ENCODE results near the gene ISOC2.
"Not testable (repeated sequence)": the region's sequence is repeated elsewhere in the genome, so short reads cannot be mapped to it uniquely, and the experiment has no call there.

Gene ISOC2

GRCh38 chr19:55439052-55439451 is 22.4 kb downstream of the ISOC2 start:
- Histone ChIP-seq H3K4me3 (ENCODE audit: low read depth, low read length) (no peak overlapping the region), H3K9me3 (ENCODE audit: control insufficient read depth, insufficient read depth, low read length) (no peaks in the 10 kb centered on the region), H3K36me3 (ENCODE audit: control insufficient read depth, insufficient read depth, low read length) (no peaks in the 10 kb centered on the region), H3K9ac (ENCODE audit: low read depth, low read length) (no peak overlapping the region), H3K27me3 (ENCODE audit: control insufficient read depth, insufficient read depth, low read length) (peaks cover 49% of the 10 kb centered on the region), H3K4me1 (ENCODE audit: control insufficient read depth, insufficient read depth, low read length) (peaks cover 6% of the 10 kb centered on the region)

GRCh38 chr19:55437410-55437809 is 24.0 kb downstream of the ISOC2 start:
- Histone ChIP-seq H3K4me3 (ENCODE audit: low read depth, low read length) (no peak overlapping the region), H3K36me3 (ENCODE audit: control insufficient read depth, insufficient read depth, low read length) (no peaks in the 10 kb centered on the region), H3K27me3 (ENCODE audit: control insufficient read depth, insufficient read depth, low read length) (peaks cover 36% of the 10 kb centered on the region), H3K9ac (ENCODE audit: low read depth, low read length) (no peak overlapping the region), H3K9me3 (ENCODE audit: control insufficient read depth, insufficient read depth, low read length) (no peaks in the 10 kb centered on the region), H3K4me1 (ENCODE audit: control insufficient read depth, insufficient read depth, low read length) (peaks cover 6% of the 10 kb centered on the region)

- peaks cover 6% of the 10 kb centered on the region for H3K4me1 ChIP-seq (ENCODE audit: control insufficient read depth, insufficient read depth, low read length)
- no peak overlapping the region for H3K4me3 ChIP-seq (ENCODE audit: low read depth, low read length)
- H3K36me3 ChIP-seq (ENCODE audit: control insufficient read depth, insufficient read depth, low read length): no peaks in the 10 kb centered on the region
- peaks cover 37% of the 10 kb centered on the region for H3K27me3 ChIP-seq (ENCODE audit: control insufficient read depth, insufficient read depth, low read length)
- H3K9me3 ChIP-seq (ENCODE audit: control insufficient read depth, insufficient read depth, low read length): no peaks in the 10 kb centered on the region
- no peak overlapping the region for H3K9ac ChIP-seq (ENCODE audit: low read depth, low read length)
These were observed 24.6 kb downstream of the ISOC2 start for GRCh38 chr19:55436847-55437246.

DNA sequence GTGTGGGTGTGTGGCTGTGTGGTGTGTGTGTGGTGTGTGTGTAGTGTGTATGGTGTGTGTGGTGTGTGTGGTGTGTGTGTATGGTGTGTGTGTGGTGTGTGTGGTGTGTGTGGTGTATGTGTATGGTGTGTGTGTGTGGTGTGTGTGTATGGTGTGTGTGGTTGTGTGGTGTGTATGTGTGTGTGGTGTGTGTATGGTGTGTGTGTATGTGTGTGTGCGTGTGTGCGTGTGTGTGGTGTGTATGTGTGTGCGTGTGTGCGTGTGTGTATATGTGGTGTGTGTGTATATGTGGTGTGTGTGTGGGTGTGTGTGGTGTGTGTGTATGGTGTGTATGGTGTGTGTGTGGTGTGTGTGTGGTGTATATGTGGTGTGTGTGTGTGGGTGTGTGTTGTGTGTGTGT is 26.4 kb downstream of the ISOC2 start:
- Histone ChIP-seq H3K4me1 (ENCODE audit: control insufficient read depth, insufficient read depth, low read length) (no peaks in the 10 kb centered on the region), H3K4me3 (ENCODE audit: low read depth, low read length) (no peak overlapping the region), H3K9me3 (ENCODE audit: control insufficient read depth, insufficient read depth, low read length) (no peaks in the 10 kb centered on the region), H3K27me3 (ENCODE audit: control insufficient read depth, insufficient read depth, low read length) (peaks cover 23% of the 10 kb centered on the region), H3K36me3 (ENCODE audit: control insufficient read depth, insufficient read depth, low read length) (no peaks in the 10 kb centered on the region), H3K9ac (ENCODE audit: low read depth, low read length) (no peak overlapping the region)

DNA sequence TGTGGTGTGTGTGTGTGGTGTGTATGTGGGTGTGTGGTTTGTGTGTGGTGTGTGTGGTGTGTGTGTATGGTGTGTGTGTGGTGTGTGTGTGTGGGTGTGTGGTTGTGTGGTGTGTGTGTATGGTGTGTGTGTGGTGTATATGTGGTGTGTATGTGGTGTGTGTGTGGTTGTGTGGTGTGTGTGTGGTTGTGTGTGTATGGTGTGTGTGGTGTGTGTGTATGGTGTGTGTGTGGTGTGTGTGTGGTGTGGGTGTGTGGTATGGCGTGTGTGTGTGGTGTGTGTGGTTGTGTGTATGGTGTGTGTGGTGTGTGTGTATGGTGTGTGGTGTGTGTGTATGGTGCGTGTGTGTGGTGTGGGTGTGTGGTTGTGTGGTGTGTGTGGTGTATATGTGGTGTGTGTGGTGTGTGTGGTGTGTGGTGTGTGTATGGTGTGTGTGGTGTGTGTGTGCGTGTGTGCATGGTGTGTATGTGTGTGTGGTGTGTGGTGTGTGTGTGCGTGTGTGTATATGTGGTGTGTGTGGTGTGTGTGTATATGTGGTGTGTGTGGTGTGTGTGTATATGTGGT is 27.0 kb downstream of the ISOC2 start:
- Histone ChIP-seq H3K27me3 (ENCODE audit: control insufficient read depth, insufficient read depth, low read length) (peaks cover 18% of the 10 kb centered on the region), H3K4me1 (ENCODE audit: control insufficient read depth, insufficient read depth, low read length) (no peaks in the 10 kb centered on the region), H3K9me3 (ENCODE audit: control insufficient read depth, insufficient read depth, low read length) (no peaks in the 10 kb centered on the region), H3K4me3 (ENCODE audit: low read depth, low read length) (no peak overlapping the region), H3K36me3 (ENCODE audit: control insufficient read depth, insufficient read depth, low read length) (no peaks in the 10 kb centered on the region), H3K9ac (ENCODE audit: low read depth, low read length) (no peak overlapping the region)

GRCh38 chr19:55433292-55433691 is 28.1 kb downstream of the ISOC2 start:
- H3K27me3 ChIP-seq (ENCODE audit: control insufficient read depth, insufficient read depth, low read length): peaks cover 6% of the 10 kb centered on the region
- H3K36me3 ChIP-seq (ENCODE audit: control insufficient read depth, insufficient read depth, low read length): no peaks in the 10 kb centered on the region
- no peak overlapping the region for H3K9ac ChIP-seq (ENCODE audit: low read depth, low read length)
- no peaks in the 10 kb centered on the region for H3K9me3 ChIP-seq (ENCODE audit: control insufficient read depth, insufficient read depth, low read length)
- no peaks in the 10 kb centered on the region for H3K4me1 ChIP-seq (ENCODE audit: control insufficient read depth, insufficient read depth, low read length)
- H3K4me3 ChIP-seq (ENCODE audit: low read depth, low read length): no peak overlapping the region

- no peak overlapping the region for H3K4me3 ChIP-seq (ENCODE audit: low read depth, low read length)
- H3K9me3 ChIP-seq (ENCODE audit: control insufficient read depth, insufficient read depth, low read length): no peaks in the 10 kb centered on the region
- H3K9ac ChIP-seq (ENCODE audit: low read depth, low read length): no peak overlapping the region
- H3K4me1 ChIP-seq (ENCODE audit: control insufficient read depth, insufficient read depth, low read length): no peaks in the 10 kb centered on the region
- H3K36me3 ChIP-seq (ENCODE audit: control insufficient read depth, insufficient read depth, low read length): no peaks in the 10 kb centered on the region
- H3K27me3 ChIP-seq (ENCODE audit: control insufficient read depth, insufficient read depth, low read length): peaks cover 3% of the 10 kb centered on the region
These were observed 29.0 kb downstream of the ISOC2 start for GRCh38 chr19:55432241-55432959.

DNA sequence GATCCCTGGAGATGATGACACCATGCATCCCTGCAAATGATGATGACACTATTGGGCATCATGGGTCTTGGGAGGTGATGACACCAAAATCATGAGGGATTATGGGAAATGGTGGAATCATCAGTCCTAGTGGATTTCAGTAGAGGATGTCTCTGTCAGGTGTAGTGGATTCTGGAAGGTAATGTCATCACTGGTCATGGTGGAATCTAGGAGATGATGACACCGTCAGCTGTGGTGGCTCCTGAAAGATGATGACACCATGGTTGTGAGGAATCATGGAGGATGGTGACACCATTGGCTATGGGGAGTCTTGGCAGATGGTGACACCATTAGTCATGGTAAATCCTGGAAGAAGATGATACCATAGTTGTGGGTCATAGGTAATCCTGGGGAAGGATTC is 30.3 kb downstream of the ISOC2 start:
- H3K27me3 ChIP-seq (ENCODE audit: control insufficient read depth, insufficient read depth, low read length): peaks cover 3% of the 10 kb centered on the region
- H3K36me3 ChIP-seq (ENCODE audit: control insufficient read depth, insufficient read depth, low read length): no peaks in the 10 kb centered on the region
- H3K4me1 ChIP-seq (ENCODE audit: control insufficient read depth, insufficient read depth, low read length): no peaks in the 10 kb centered on the region
- H3K9ac ChIP-seq (ENCODE audit: low read depth, low read length): no peak overlapping the region
- H3K9me3 ChIP-seq (ENCODE audit: control insufficient read depth, insufficient read depth, low read length): no peaks in the 10 kb centered on the region
- no peak overlapping the region for H3K4me3 ChIP-seq (ENCODE audit: low read depth, low read length)

DNA sequence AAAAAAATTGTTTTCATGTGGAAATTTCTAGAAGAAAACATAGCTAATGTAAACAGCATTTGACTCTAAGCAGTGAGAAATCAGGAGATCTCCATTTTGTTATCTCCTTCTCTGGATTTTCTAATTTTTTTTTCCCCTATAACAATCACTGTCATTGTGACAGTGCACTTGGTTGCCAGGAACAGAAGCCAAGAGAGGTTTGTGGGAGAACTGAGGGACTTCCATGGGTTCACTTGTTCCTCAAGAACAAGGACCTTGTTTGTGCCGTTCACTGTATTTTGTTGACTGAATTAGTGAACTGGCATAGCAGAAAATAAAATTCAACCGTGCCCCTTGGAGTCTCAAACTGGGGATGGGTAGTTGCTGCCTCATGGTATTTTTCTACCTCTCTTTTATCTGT is 35.4 kb downstream of the ISOC2 start:
- Histone ChIP-seq H3K9ac (ENCODE audit: low read depth, low read length) (no peak overlapping the region), H3K27me3 (ENCODE audit: control insufficient read depth, insufficient read depth, low read length) (no peaks in the 10 kb centered on the region), H3K9me3 (ENCODE audit: control insufficient read depth, insufficient read depth, low read length) (no peaks in the 10 kb centered on the region), H3K4me1 (ENCODE audit: control insufficient read depth, insufficient read depth, low read length) (no peaks in the 10 kb centered on the region), H3K36me3 (ENCODE audit: control insufficient read depth, insufficient read depth, low read length) (no peaks in the 10 kb centered on the region), H3K4me3 (ENCODE audit: low read depth, low read length) (no peak overlapping the region)

DNA sequence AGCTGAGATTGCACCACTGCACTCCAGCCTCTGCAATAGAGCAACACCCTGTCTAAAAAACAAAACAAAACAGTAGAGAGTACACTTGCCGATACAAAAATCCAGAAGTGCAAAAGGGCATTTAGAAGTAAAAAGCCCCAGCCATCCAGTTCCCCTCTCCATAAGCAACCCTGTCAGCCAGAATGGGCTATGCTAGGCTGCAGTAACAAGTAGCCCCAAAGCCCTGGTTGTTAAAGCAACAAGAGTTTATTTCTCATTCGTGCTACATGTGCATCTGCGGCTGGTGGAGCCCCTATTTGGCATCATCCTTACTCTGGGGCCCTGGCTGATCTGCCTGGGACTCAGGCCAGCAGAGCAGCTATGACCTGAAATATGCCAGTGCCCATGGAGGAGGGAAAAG is 36.9 kb downstream of the ISOC2 start:
- Histone ChIP-seq H3K36me3 (ENCODE audit: control insufficient read depth, insufficient read depth, low read length) (no peaks in the 10 kb centered on the region), H3K4me1 (ENCODE audit: control insufficient read depth, insufficient read depth, low read length) (no peaks in the 10 kb centered on the region), H3K27me3 (ENCODE audit: control insufficient read depth, insufficient read depth, low read length) (peaks cover 2% of the 10 kb centered on the region), H3K9me3 (ENCODE audit: control insufficient read depth, insufficient read depth, low read length) (no peaks in the 10 kb centered on the region), H3K4me3 (ENCODE audit: low read depth, low read length) (no peak overlapping the region), H3K9ac (ENCODE audit: low read depth, low read length) (no peak overlapping the region)

DNA sequence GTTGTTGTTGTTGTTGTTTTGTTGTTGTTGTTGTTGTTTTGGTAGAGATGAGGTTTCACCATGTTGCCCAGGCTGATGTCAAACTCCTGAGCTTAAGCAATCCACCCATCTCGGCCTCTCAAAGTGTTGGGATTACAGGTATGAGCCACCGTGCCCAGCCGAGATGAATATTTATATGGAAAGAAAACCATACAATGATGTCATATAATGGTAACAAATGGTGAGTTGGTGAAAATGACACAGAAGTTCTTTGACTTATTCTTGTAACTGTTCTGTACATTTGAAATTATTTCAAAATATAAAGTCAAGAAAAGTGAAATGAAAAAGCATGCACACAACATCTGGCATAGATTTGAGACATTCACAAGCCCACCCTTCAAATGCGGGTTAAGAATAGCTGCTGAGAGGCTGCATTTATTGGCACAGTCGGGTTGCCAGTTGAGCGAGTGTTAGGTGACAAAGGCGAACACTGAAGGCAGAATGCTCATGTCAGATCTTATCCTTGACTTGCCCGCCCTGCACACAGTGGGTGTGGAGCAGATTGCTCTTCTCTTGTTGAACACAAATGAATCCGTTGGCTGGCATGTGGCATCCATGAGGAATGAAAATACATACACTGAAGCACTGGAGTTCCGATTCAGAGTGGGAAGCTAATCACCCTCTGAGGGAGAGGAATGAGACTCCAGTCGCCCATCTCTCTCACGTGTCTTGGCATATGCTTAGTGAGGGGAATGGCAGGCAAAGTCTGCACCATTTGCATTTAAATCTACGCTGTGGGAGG is 38.0 kb downstream of the ISOC2 start:
- no peaks in the 10 kb centered on the region for H3K36me3 ChIP-seq (ENCODE audit: control insufficient read depth, insufficient read depth, low read length)
- peaks cover 2% of the 10 kb centered on the region for H3K27me3 ChIP-seq (ENCODE audit: control insufficient read depth, insufficient read depth, low read length)
- H3K9ac ChIP-seq (ENCODE audit: low read depth, low read length): no peak overlapping the region
- no peak overlapping the region for H3K4me3 ChIP-seq (ENCODE audit: low read depth, low read length)
- H3K9me3 ChIP-seq (ENCODE audit: control insufficient read depth, insufficient read depth, low read length): no peaks in the 10 kb centered on the region
- no peaks in the 10 kb centered on the region for H3K4me1 ChIP-seq (ENCODE audit: control insufficient read depth, insufficient read depth, low read length)

GRCh38 chr19:55421281-55421680 is 40.2 kb downstream of the ISOC2 start:
- H3K27me3 ChIP-seq (ENCODE audit: control insufficient read depth, insufficient read depth, low read length); H3K9me3 ChIP-seq (ENCODE audit: control insufficient read depth, insufficient read depth, low read length); H3K4me3 ChIP-seq (ENCODE audit: low read depth, low read length); H3K9ac ChIP-seq (ENCODE audit: low read depth, low read length); H3K36me3 ChIP-seq (ENCODE audit: control insufficient read depth, insufficient read depth, low read length); H3K4me1 ChIP-seq (ENCODE audit: control insufficient read depth, insufficient read depth, low read length): not testable (repeated sequence)

Data from iPS-15b (cell line).